C4-2B (cell line): Measurements from ENCODE around the gene MARCHF6.
"Not testable (repeated sequence)": the region's sequence is repeated elsewhere in the genome, so short reads cannot be mapped to it uniquely, and the experiment has no call there.

Experiments used
- H3K27ac ChIP-seq: fragments of 450-650 bp; 2 replicates; pipeline ENCODE4 v1.5.1; 2017
- ZFX ChIP-seq: fragments of 450-650 bp; IDR thresholded peaks from 2 replicates; pipeline ENCODE4 v1.6.1; 2017
- TF ChIP-seq, protein P1 (sequence below): fragments of 450-650 bp; conservative IDR thresholded peaks from 2 replicates; pipeline ENCODE4 v1.5.1; 2017; ENCODE audit warnings: mild to moderate bottlenecking

MARCHF6 gene

DNA sequence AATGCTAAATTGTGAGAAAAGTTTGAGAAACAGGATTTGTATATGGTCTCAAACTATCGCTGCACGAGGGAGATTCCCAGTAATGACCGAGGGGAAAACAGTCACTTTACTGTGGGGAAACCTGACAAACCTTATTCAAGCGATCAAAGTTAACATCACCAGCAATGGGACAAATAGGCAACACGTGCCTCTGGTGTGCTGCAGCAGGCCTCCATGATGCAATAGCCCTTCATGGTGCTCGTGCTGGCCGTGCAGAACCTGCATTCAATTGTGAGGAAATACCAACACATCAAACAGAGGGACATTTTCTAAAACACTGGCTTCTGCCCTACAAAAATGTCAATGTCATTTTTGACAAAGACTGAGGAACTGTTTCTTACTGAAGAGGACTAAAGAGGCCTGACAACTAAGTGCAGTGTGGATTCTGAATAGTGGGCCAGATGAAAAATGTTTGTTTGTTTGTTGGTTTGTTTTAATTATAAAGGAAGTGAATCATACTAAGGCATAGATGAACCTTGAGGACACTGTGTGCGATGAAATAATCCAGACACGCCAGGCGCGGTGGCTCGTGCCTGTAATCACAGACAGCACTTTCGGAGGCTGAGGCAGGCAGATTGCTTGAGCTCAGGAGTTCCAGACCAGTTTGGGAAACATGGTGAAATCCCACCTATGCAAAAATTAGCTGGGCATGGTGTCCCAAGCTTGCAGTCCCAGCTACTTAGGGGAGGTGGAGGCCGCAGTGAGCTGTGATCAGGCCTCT, 17.6 kb upstream of the MARCHF6 start:
- H3K27ac ChIP-seq = no peak overlapping the region
- no peak for TF ChIP-seq ZFX
- TF ChIP-seq, protein P1, sequence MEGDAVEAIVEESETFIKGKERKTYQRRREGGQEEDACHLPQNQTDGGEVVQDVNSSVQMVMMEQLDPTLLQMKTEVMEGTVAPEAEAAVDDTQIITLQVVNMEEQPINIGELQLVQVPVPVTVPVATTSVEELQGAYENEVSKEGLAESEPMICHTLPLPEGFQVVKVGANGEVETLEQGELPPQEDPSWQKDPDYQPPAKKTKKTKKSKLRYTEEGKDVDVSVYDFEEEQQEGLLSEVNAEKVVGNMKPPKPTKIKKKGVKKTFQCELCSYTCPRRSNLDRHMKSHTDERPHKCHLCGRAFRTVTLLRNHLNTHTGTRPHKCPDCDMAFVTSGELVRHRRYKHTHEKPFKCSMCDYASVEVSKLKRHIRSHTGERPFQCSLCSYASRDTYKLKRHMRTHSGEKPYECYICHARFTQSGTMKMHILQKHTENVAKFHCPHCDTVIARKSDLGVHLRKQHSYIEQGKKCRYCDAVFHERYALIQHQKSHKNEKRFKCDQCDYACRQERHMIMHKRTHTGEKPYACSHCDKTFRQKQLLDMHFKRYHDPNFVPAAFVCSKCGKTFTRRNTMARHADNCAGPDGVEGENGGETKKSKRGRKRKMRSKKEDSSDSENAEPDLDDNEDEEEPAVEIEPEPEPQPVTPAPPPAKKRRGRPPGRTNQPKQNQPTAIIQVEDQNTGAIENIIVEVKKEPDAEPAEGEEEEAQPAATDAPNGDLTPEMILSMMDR = no peak

DNA sequence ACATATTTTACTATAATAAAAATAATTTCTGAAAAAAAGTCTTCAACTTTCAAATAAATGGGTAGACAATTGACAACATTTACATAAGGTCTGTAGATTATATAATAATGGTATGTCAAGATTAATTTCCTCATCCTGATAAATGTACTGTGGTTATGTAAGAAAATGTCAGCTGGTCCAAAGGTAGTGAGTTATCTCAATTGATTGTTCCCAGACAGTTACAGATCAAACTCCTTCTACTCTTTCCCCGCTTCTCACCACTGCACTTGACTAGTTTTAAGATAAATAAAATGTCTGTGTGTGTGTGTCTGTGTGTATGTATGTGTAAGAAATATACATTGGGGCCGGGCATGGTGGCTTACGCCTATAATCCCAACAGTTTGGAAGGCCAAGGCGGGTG, 16.4 kb upstream of the MARCHF6 start:
- no peak for TF ChIP-seq ZFX
- TF ChIP-seq, protein P1 = no peak
- H3K27ac ChIP-seq = no peak overlapping the region

DNA sequence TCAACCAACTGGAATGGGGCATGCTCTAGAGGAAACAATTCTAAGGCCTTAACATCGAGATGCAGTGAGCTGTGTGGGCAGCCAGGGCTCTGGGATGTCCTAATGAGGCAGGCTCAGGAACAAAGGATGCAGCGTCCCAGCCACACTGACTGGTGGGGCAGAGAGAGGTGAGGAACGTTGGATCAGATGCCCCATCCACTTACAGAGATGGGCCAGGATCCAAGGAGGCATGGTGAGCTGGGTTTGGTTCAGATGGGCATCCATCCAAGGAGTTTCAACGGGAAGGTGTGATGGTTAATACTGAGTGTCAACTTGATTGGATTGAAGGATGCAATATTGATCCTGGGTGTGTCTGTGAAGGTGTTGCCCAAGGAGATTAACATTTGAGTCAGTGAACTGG, 15.5 kb upstream of the MARCHF6 start:
- TF ChIP-seq, protein P1 = no peak
- H3K27ac ChIP-seq = no peak overlapping the region

DNA sequence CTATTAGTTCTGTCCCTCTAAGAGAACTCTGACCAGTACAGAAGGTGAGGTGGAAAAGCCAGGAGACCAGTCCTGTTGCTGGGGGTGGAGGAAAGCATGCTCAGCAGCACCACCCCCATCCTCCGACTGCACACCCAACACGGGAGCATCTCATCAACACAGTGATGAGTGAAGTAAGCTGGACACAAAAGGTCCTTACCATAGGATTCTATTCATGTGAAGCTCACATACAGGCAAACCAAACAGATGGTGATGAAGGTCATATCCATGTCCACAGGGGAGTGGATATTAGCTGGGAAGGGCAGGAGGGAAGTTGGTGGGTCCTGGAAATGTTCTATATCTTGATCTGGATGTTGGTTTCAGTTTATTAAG, 14.8 kb upstream of the MARCHF6 start:
- no peak for TF ChIP-seq ZFX
- TF ChIP-seq, protein P1 = no peak
- no peak overlapping the region for H3K27ac ChIP-seq

DNA sequence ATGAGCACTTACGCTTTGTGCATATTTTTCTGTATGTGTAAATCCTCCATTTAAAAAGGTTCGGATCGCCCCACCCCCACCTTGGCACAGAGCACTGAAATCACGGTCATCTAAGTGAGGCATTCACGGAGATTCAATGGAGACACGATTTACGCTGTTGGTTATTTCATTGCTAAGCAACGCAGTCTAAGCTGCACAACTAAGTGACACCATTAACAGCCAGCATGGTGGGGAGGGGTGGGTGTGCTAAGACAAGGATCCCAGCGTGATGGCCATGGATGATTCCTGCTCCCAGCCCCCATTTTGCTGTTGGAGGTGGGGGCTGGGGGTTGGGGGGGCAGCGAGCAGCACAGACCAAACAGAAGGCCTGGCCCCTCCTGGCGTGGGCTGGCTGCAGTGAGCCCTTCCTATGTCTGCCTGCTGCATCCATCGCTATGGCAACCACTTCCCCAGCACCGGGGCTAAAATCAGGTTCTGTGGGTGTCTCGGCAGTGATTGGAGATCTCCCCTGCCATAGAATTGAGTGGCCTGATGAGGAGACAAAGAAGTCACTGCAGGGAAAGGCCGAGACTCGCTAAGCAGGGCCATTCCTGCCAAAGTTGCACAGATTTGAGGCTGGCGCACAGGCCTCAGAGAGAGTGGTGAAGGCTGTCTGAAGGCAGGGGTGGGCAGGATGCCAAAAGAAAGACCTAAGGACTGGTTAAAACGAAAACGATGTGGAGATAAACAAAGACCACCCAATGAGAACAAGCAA, 14.3 kb upstream of the MARCHF6 start:
- TF ChIP-seq, protein P1 = no peak
- no peak for TF ChIP-seq ZFX
- no peak overlapping the region for H3K27ac ChIP-seq

DNA sequence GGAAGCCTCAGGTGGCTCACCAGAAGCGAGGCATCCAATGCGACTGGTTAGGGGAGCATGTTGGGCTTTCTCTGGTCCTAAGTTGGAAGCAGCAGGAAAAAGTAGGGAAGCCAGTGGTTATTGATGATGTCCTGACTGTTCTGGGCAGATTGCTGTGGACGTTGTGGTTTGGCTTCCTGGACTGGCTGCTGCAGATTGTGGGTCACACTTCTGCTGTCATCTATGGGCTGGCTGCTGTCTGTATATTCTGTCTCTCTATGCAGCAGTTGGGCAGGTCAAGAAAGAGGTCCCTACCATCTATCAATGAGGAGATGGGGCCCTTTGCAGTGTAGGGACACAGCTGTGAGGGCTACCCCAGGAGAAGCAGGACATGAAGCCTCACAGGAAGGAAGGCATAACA, 13.5 kb upstream of the MARCHF6 start:
- H3K27ac ChIP-seq = no peak overlapping the region
- no peak for TF ChIP-seq ZFX
- TF ChIP-seq, protein P1 = no peak

DNA sequence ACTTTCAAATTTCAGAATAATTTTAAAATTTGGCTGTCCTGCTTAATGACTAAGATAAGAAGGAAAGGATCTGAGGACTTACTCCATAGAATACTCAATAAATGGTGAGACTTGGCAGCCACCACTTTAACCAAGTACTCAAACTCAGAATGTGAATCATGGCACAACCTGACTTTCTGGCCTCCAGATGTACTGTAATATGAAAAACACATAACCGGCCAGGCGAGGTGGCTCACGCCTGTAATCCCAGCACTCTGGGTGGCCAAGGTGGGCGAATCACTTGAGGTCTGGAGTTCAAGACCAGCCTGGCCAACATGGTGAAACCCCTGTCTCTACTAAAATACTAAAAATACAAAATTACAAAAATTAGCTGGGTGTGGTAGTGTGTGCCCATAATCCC, 10.0 kb upstream of the MARCHF6 start:
- H3K27ac ChIP-seq = no peak overlapping the region
- TF ChIP-seq, protein P1 = no peak
- no peak for TF ChIP-seq ZFX

DNA sequence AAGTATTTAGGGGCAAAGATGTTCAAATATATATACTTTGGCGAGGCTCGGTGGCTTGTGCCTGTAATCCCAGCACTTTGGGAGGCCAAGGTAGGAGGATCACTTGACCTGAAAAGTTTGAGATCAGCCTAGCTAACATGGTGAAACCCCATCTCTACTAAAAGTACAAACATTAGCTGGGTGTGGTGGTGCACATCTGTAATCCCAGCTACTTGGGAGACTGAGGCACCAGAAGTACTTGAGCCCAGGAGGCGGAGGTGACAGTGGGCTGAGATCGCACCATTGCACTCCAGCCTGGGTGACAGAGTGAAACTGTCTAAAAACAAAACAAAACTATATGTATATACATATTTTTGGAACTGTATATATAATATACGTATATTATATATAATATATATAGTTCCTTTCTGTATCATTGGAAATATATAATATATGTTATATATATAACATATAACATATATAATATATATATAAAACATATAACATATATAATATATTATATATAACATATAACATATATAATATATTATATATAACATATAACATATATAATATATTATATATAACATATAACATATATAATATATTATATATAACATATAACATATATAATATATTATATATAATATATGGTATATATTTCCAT, 8.9 kb upstream of the MARCHF6 start:
- H3K27ac ChIP-seq = not testable (repeated sequence)
